Measurements from ENCODE around the gene CUTC.
"Not testable (repeated sequence)": the region's sequence is repeated elsewhere in the genome, so short reads cannot be mapped to it uniquely, and the experiment has no call there.

The CUTC gene

GRCh38 chr10:99743841-99744240 lies 11.8 kb downstream of the CUTC start:
- no peak for DNase-seq

- not testable (repeated sequence) for DNase-seq
Observed at GRCh38 chr10:99746166-99746565, 14.1 kb downstream of the CUTC start.

- no peak for DNase-seq
Observed at GRCh38 chr10:99748823-99749451, 16.9 kb downstream of the CUTC start.

GRCh38 chr10:99750641-99751040 lies 18.6 kb downstream of the CUTC start:
- no peak for DNase-seq

GRCh38 chr10:99754670-99755069 lies 22.6 kb downstream of the CUTC start:
- DNase-seq, result no peak

GRCh38 chr10:99756159-99756558 lies 24.1 kb downstream of the CUTC start:
- no peak for DNase-seq

GRCh38 chr10:99758211-99758891 lies 26.3 kb downstream of the CUTC start:
- no peak for DNase-seq

GRCh38 chr10:99760321-99760720 lies 28.3 kb downstream of the CUTC start:
- DNase-seq, result no peak

- DNase-seq, result no peak
Observed at GRCh38 chr10:99761365-99761764, 29.3 kb downstream of the CUTC start.

- no peak for DNase-seq
Observed at GRCh38 chr10:99765672-99766301, 33.8 kb downstream of the CUTC start.

GRCh38 chr10:99766302-99766681 lies 34.3 kb downstream of the CUTC start:
- no peak for DNase-seq

- no peak for DNase-seq
Observed at GRCh38 chr10:99767901-99768300, 35.9 kb downstream of the CUTC start.

- DNase-seq, result no peak
Observed at GRCh38 chr10:99768556-99768955, 36.5 kb downstream of the CUTC start.

GRCh38 chr10:99769706-99770105 lies 37.7 kb downstream of the CUTC start:
- no peak for DNase-seq

GRCh38 chr10:99770408-99771045 lies 38.5 kb downstream of the CUTC start:
- DNase-seq, result no peak

GRCh38 chr10:99775850-99776249 lies 43.8 kb downstream of the CUTC start:
- DNase-seq, result no peak

GRCh38 chr10:99777918-99778714 lies 46.1 kb downstream of the CUTC start:
- DNase-seq, result no peak

GRCh38 chr10:99779335-99779734 lies 47.3 kb downstream of the CUTC start:
- peak; percentile 61 for DNase-seq

GRCh38 chr10:99781734-99782429 lies 49.8 kb downstream of the CUTC start:
- DNase-seq, result no peak

GRCh38 chr10:99782447-99783286 lies 50.6 kb downstream of the CUTC start, which contains the start of gene ABCC2:
ABCC2 (plus strand) TSS chr10:99782640; CDS start chr10:99782845, 205 bp downstream.
- DNase-seq, result no peak

GRCh38 chr10:99784016-99784726 lies 52.1 kb downstream of the CUTC start:
- DNase-seq, result no peak

Data from GF-D8 (cell line).